GM23338 (cell line): Measurements from ENCODE around the gene KCNQ5. TPM values are rescaled to one million over a fixed set of nuclear protein-coding genes. Genes with fewer than 3 reads are reported as not detected.

Source experiments
- ATAC-seq: fragments of 200-7000 bp; cut with Tn5 transposase; 3 replicates; pipeline ENCODE4 v1.9.1; 2020
- DNase-seq: peaks from one replicate; pipeline ENCODE4 v3.0.0-alpha.2; 2015; ENCODE audit warnings: low spot score
- H2AFZ ChIP-seq: fragments of 200-600 bp; sonication (generic); 2 replicates; pipeline ENCODE4 v1.8.0; 2016; ENCODE audit warnings: antibody characterized with exemption, mild to moderate bottlenecking, moderate library complexity
- H3F3A ChIP-seq: fragments of 200-600 bp; sonication (generic); replicated peaks from 2 replicates; pipeline ENCODE4 v1.8.0; 2017; ENCODE audit warnings: antibody characterized with exemption, mixed run types, low read depth
- H3K27ac ChIP-seq: fragments of 200-600 bp; sonication (generic); 2 replicates; pipeline ENCODE4 v1.6.1; 2016; ENCODE audit warnings: low read depth
- H3K27me3 ChIP-seq: fragments of 200-600 bp; sonication (generic); 2 replicates; pipeline ENCODE4 v1.8.0; 2016; ENCODE audit warnings: mild to moderate bottlenecking, mixed run types, moderate library complexity; ENCODE audit not compliant: insufficient read depth
- H3K36me3 ChIP-seq: fragments of 200-600 bp; sonication (generic); 2 replicates; pipeline ENCODE4 v1.8.0; 2016; ENCODE audit warnings: mild to moderate bottlenecking; ENCODE audit not compliant: insufficient read depth
- H3K4me1 ChIP-seq: fragments of 200-600 bp; sonication (generic); 2 replicates; pipeline ENCODE4 v1.8.0; 2016; ENCODE audit warnings: mild to moderate bottlenecking, moderate library complexity; ENCODE audit not compliant: insufficient read depth
- H3K4me2 ChIP-seq: fragments of 200-600 bp; sonication (generic); 2 replicates; pipeline ENCODE4 v1.7.1; 2017; ENCODE audit warnings: mixed run types
- H3K4me3 ChIP-seq: fragments of 200-600 bp; sonication (generic); 2 replicates; pipeline ENCODE4 v1.6.1; 2016; ENCODE audit warnings: mixed run types
- H3K79me2 ChIP-seq: fragments of 200-600 bp; sonication (generic); replicated peaks from 2 replicates; pipeline ENCODE4 v1.8.0; 2017; ENCODE audit warnings: mild to moderate bottlenecking; ENCODE audit not compliant: insufficient read depth
- H3K9me2 ChIP-seq: fragments of 200-600 bp; sonication (generic); 2 replicates; pipeline ENCODE4 v1.8.0; 2017; ENCODE audit not compliant: insufficient read depth
- H4K20me1 ChIP-seq: fragments of 200-600 bp; sonication (generic); replicated peaks from 2 replicates; pipeline ENCODE4 v1.8.0; 2017; ENCODE audit warnings: mild to moderate bottlenecking; ENCODE audit not compliant: insufficient read depth
- H3K27ac Mint-ChIP-seq: 2 replicates; pipeline ENCODE4 v1.8.0; 2020; ENCODE audit warnings: inconsistent platforms, mild to moderate bottlenecking, moderate library complexity, mixed read lengths
- H3K27me3 Mint-ChIP-seq: 3 replicates; pipeline ENCODE4 v1.8.0; 2022; ENCODE audit warnings: low read depth, mild to moderate bottlenecking, moderate library complexity, mixed read lengths, inconsistent platforms; ENCODE audit not compliant: insufficient read depth, poor library complexity
- H3K36me3 Mint-ChIP-seq: 3 replicates; pipeline ENCODE4 v1.8.0; 2021; ENCODE audit warnings: low read depth, mild to moderate bottlenecking, inconsistent platforms, moderate library complexity, mixed read lengths
- H3K4me1 Mint-ChIP-seq: 3 replicates; pipeline ENCODE4 v1.8.0; 2020; ENCODE audit warnings: mild to moderate bottlenecking, inconsistent platforms, mixed read lengths
- H3K4me3 Mint-ChIP-seq: 3 replicates; pipeline ENCODE4 v1.8.0; 2021; ENCODE audit warnings: moderate library complexity, mild to moderate bottlenecking, inconsistent platforms, mixed read lengths
- H3K9me3 Mint-ChIP-seq: 3 replicates; pipeline ENCODE4 v1.8.0; 2020; ENCODE audit warnings: moderate library complexity, mild to moderate bottlenecking, inconsistent platforms, mixed read lengths
- EZH2 ChIP-seq: fragments of 200-600 bp; sonication (generic); IDR thresholded peaks from one replicate; pipeline ENCODE4 v1.8.0; 2017; ENCODE audit warnings: antibody characterized with exemption, mild to moderate bottlenecking, low read depth; ENCODE audit not compliant: unreplicated experiment
- EZH2phosphoT487 ChIP-seq: fragments of 200-600 bp; sonication (generic); IDR thresholded peaks from one replicate; pipeline ENCODE4 v1.8.1; 2018; ENCODE audit warnings: antibody characterized with exemption; ENCODE audit not compliant: unreplicated experiment
- STAT1 ChIP-seq: IDR thresholded peaks from one replicate; pipeline ENCODE4 v1.6.1; 2016; ENCODE audit warnings: antibody characterized with exemption; ENCODE audit not compliant: unreplicated experiment
- ZNF114 ChIP-seq: fragments of 250-450 bp; sonication (Bioruptor Pico); IDR thresholded peaks from 2 replicates; pipeline ENCODE4 v1.5.0; 2020; ENCODE audit warnings: mild to moderate bottlenecking, moderate library complexity
- polyA plus RNA-seq: library from polyadenylated mRNA; unstranded; fragments of >200 nt; fragmentation: Nextera tagmentation; extraction: Ambion mirVana; gene quantifications from 2 replicates; pipeline ENCODE4 v1.2.1, GENCODE V29; 2016
- total RNA-seq: library from RNA; depleted of rRNA; stranded (reverse); fragments of >200 nt; shearing (Covaris generic); gene quantifications from 2 replicates; pipeline ENCODE4 v1.2.3, GENCODE V29; 2014
- TF ChIP-seq, protein P1 (sequence below): IDR thresholded peaks from 2 replicates; pipeline ENCODE4 v1.6.1; 2016; ENCODE audit warnings: antibody characterized with exemption
- TF ChIP-seq, protein P2 (sequence below), 2 experiments: fragments of 200-600 bp in 1 of 2; sonication (generic) in 1 of 2; conservative IDR thresholded peaks; 2 replicates each; pipeline versions ENCODE4 v1.5.1 to v1.6.1; 2016 to 2017; ENCODE audit warnings: antibody characterized with exemption in 2 of 2, low read depth in 2 of 2, mild to moderate bottlenecking in 2 of 2, moderate library complexity in 1 of 2
- TF ChIP-seq, protein P3 (sequence below): IDR thresholded peaks from one replicate; pipeline ENCODE4 v1.6.1; 2018; ENCODE audit warnings: antibody characterized with exemption; ENCODE audit not compliant: unreplicated experiment
- TF ChIP-seq, protein P4 (sequence below): fragments of 250-450 bp; sonication (Bioruptor Pico); IDR thresholded peaks from 2 replicates; pipeline ENCODE4 v1.5.0; 2020; ENCODE audit warnings: mild to moderate bottlenecking, moderate library complexity

KCNQ5 gene
- total and polyA plus RNA-seq, 2 experiments from 2014 or later: 0.68 to 0.87 TPM

DNA sequence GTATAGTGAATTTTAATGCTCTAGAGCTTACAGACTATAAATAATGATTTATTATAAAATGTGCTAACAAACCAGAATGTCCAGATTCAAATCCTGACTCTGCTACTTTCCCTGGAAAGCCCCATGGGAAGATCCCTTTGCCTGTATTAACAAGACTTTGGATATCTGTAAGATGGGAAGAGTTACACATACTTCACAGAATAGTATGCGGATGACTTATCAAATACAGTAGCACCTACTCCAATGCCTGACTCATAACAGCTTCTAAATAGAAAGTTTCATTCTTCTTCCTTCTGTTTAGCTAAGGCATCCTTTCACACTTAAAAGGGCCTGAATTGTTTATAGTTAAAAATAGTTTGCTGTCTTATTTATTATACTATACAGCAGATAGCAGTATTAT is 166.3 kb downstream of the KCNQ5 start:
- Histone ChIP-seq H3K27ac (no peak overlapping the region), H3K79me2 (no peaks in the 10 kb centered on the region), H3F3A (no peaks in the 10 kb centered on the region), H3K4me3 (no peak overlapping the region), H3K27me3 (no peaks in the 10 kb centered on the region), H2AFZ (no peak overlapping the region), H3K4me2 (no peak overlapping the region), H3K36me3 (no peaks in the 10 kb centered on the region), H3K4me1 (no peaks in the 10 kb centered on the region), H4K20me1 (no peaks in the 10 kb centered on the region), H3K9me2 (no peaks in the 10 kb centered on the region)
- TF ChIP-seq EZH2phosphoT487 (no peak), STAT1 (no peak), EZH2 (no peak), ZNF114 (CRISPR knock-in tag) (no peak)
- TF ChIP-seq, protein P1, sequence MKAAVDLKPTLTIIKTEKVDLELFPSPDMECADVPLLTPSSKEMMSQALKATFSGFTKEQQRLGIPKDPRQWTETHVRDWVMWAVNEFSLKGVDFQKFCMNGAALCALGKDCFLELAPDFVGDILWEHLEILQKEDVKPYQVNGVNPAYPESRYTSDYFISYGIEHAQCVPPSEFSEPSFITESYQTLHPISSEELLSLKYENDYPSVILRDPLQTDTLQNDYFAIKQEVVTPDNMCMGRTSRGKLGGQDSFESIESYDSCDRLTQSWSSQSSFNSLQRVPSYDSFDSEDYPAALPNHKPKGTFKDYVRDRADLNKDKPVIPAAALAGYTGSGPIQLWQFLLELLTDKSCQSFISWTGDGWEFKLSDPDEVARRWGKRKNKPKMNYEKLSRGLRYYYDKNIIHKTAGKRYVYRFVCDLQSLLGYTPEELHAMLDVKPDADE: no peak
- TF ChIP-seq, protein P2, sequence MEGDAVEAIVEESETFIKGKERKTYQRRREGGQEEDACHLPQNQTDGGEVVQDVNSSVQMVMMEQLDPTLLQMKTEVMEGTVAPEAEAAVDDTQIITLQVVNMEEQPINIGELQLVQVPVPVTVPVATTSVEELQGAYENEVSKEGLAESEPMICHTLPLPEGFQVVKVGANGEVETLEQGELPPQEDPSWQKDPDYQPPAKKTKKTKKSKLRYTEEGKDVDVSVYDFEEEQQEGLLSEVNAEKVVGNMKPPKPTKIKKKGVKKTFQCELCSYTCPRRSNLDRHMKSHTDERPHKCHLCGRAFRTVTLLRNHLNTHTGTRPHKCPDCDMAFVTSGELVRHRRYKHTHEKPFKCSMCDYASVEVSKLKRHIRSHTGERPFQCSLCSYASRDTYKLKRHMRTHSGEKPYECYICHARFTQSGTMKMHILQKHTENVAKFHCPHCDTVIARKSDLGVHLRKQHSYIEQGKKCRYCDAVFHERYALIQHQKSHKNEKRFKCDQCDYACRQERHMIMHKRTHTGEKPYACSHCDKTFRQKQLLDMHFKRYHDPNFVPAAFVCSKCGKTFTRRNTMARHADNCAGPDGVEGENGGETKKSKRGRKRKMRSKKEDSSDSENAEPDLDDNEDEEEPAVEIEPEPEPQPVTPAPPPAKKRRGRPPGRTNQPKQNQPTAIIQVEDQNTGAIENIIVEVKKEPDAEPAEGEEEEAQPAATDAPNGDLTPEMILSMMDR (conservative IDR thresholded peaks at IDR 0.05; ENCODE audit: low read depth in 2 of 2): no peak
- TF ChIP-seq, protein P3, sequence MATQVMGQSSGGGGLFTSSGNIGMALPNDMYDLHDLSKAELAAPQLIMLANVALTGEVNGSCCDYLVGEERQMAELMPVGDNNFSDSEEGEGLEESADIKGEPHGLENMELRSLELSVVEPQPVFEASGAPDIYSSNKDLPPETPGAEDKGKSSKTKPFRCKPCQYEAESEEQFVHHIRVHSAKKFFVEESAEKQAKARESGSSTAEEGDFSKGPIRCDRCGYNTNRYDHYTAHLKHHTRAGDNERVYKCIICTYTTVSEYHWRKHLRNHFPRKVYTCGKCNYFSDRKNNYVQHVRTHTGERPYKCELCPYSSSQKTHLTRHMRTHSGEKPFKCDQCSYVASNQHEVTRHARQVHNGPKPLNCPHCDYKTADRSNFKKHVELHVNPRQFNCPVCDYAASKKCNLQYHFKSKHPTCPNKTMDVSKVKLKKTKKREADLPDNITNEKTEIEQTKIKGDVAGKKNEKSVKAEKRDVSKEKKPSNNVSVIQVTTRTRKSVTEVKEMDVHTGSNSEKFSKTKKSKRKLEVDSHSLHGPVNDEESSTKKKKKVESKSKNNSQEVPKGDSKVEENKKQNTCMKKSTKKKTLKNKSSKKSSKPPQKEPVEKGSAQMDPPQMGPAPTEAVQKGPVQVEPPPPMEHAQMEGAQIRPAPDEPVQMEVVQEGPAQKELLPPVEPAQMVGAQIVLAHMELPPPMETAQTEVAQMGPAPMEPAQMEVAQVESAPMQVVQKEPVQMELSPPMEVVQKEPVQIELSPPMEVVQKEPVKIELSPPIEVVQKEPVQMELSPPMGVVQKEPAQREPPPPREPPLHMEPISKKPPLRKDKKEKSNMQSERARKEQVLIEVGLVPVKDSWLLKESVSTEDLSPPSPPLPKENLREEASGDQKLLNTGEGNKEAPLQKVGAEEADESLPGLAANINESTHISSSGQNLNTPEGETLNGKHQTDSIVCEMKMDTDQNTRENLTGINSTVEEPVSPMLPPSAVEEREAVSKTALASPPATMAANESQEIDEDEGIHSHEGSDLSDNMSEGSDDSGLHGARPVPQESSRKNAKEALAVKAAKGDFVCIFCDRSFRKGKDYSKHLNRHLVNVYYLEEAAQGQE: no peak
- TF ChIP-seq, protein P4, sequence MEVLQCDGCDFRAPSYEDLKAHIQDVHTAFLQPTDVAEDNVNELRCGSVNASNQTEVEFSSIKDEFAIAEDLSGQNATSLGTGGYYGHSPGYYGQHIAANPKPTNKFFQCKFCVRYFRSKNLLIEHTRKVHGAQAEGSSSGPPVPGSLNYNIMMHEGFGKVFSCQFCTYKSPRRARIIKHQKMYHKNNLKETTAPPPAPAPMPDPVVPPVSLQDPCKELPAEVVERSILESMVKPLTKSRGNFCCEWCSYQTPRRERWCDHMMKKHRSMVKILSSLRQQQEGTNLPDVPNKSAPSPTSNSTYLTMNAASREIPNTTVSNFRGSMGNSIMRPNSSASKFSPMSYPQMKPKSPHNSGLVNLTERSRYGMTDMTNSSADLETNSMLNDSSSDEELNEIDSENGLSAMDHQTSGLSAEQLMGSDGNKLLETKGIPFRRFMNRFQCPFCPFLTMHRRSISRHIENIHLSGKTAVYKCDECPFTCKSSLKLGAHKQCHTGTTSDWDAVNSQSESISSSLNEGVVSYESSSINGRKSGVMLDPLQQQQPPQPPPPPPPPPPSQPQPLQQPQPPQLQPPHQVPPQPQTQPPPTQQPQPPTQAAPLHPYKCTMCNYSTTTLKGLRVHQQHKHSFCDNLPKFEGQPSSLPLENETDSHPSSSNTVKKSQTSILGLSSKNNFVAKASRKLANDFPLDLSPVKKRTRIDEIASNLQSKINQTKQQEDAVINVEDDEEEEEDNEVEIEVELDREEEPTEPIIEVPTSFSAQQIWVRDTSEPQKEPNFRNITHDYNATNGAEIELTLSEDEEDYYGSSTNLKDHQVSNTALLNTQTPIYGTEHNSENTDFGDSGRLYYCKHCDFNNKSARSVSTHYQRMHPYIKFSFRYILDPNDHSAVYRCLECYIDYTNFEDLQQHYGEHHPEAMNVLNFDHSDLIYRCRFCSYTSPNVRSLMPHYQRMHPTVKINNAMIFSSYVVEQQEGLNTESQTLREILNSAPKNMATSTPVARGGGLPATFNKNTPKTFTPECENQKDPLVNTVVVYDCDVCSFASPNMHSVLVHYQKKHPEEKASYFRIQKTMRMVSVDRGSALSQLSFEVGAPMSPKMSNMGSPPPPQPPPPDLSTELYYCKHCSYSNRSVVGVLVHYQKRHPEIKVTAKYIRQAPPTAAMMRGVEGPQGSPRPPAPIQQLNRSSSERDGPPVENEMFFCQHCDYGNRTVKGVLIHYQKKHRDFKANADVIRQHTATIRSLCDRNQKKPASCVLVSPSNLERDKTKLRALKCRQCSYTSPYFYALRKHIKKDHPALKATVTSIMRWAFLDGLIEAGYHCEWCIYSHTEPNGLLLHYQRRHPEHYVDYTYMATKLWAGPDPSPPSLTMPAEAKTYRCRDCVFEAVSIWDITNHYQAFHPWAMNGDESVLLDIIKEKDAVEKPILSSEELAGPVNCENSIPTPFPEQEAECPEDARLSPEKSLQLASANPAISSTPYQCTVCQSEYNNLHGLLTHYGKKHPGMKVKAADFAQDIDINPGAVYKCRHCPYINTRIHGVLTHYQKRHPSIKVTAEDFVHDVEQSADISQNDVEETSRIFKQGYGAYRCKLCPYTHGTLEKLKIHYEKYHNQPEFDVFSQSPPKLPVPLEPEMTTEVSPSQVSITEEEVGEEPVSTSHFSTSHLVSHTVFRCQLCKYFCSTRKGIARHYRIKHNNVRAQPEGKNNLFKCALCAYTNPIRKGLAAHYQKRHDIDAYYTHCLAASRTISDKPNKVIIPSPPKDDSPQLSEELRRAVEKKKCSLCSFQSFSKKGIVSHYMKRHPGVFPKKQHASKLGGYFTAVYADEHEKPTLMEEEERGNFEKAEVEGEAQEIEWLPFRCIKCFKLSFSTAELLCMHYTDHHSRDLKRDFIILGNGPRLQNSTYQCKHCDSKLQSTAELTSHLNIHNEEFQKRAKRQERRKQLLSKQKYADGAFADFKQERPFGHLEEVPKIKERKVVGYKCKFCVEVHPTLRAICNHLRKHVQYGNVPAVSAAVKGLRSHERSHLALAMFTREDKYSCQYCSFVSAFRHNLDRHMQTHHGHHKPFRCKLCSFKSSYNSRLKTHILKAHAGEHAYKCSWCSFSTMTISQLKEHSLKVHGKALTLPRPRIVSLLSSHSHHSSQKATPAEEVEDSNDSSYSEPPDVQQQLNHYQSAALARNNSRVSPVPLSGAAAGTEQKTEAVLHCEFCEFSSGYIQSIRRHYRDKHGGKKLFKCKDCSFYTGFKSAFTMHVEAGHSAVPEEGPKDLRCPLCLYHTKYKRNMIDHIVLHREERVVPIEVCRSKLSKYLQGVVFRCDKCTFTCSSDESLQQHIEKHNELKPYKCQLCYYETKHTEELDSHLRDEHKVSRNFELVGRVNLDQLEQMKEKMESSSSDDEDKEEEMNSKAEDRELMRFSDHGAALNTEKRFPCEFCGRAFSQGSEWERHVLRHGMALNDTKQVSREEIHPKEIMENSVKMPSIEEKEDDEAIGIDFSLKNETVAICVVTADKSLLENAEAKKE: no peak
- no peak for DNase-seq
- Mint-ChIP-seq H3K9me3 (no peaks in the 10 kb centered on the region), H3K4me3 (no peak overlapping the region), H3K27me3 (no peaks in the 10 kb centered on the region), H3K36me3 (no peaks in the 10 kb centered on the region), H3K27ac (peak overlapping the region; percentile 78; the same call in 1 of the 2 replicates), H3K4me1 (peaks cover 8% of the 10 kb centered on the region; the same call in 2 of the 3 replicates)
- ATAC-seq: no peak
